Hematopoietic multipotent progenitor cell treated with erythropoietin and hydrocortisone succinate and interleukin-3 and kit ligand, for 17 days (in vitro differentiated cells): ENCODE data around the gene SRPRB.

Experiments used
- DNase-seq: peaks from one replicate; pipeline ENCODE4 v3.0.0-alpha.2; 2015; ENCODE audit warnings: low spot score

Gene SRPRB

DNA sequence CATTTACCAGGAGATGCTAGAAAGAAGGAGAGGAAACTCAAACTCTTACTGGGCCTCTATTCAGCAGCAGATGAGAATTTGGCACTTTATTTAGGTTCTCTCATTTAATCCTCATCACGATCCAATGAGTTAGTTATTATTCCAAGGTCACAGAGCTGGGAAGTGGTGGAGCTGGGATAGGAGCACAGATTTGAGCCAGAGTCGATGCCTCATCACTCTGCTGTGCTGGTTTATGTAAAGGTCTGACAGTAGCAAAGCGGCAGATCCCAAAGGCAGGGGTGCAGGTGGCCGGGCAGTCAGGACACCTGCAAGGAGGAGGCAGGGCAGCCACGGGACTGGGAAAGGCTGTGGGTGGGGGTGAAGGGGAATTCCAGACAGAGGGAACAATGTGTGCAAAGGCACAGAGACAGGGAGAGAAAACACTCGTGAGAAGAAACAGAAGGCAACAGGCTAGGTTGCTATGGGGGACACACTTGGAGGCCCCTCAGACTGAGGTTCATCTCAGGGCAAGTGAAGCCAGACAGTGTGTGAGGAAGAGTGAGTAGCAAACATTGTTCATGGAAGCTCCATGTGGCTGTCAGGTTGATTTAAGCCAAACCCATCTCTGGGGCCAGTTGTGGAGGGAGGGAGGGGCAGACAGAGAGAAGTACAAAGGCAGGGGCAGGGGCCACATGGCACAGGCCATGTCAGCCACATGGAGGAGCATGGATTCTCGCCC lies 63.3 kb downstream of the SRPRB start:
- no peak for DNase-seq

DNA sequence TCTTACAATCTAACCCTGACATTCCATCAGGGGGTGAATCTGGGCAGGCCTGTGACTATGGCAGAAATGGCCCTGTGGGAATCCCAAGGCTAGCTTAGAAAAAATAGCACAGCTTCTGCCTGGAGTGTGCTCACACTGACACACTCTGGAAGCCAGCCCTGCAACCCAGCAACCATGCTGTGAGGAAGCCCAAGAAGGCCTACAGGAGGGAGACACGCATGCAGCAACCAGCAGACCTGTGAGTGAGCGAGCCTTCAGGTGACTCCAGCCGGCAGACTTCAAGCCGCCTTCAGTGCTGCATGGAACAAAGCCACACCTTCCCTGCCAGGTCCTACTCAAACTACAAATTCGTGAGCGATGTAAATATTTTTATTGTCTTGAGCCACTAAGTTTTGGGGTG lies 64.0 kb downstream of the SRPRB start:
- no peak for DNase-seq

DNA sequence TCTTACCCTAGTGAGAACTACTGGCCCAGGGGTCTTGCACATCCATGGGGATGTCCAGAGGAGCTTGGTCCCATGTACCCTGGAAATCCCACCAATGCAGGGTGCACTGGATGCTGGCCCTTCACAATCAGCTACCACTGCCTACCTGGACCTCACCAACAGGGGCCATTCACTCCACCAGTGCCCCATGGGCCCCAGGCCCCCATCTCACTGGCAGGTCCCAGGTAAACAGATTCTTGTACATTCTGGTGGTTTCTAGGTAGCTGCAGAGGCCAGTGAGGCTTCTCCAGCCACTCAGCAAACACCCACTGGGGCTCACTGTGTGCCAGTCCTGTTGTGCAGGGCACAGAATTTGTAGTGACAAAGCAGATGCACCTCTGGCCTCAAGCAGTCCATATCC lies 65.2 kb downstream of the SRPRB start:
- DNase-seq = no peak
